Mesodermal cell (in vitro differentiated cells): ENCODE results near the gene MIP.

Source experiments
- H3K27ac ChIP-seq: 2 replicates; pipeline ENCODE4 v1.7.0; 2013; ENCODE audit warnings: mild to moderate bottlenecking, low read depth, low read length, moderate library complexity; ENCODE audit not compliant: severe bottlenecking
- H3K36me3 ChIP-seq: 2 replicates; pipeline ENCODE4 v1.7.1; 2013; ENCODE audit warnings: mild to moderate bottlenecking, low read length, moderate library complexity; ENCODE audit not compliant: control insufficient read depth, insufficient read depth
- H3K4me1 ChIP-seq: one replicate; pipeline ENCODE4 v1.7.1; 2013; ENCODE audit warnings: mild to moderate bottlenecking, low read length; ENCODE audit not compliant: insufficient read depth, control insufficient read depth, poor library complexity, severe bottlenecking
- H3K4me3 ChIP-seq: 2 replicates; pipeline ENCODE4 v1.7.0; 2013; ENCODE audit warnings: low read length, control low read depth, mild to moderate bottlenecking; ENCODE audit not compliant: insufficient read depth, poor library complexity, severe bottlenecking; ENCODE audit errors: extremely low read depth
- H3K9me3 ChIP-seq: 2 replicates; pipeline ENCODE4 v1.7.1; 2013; ENCODE audit warnings: mild to moderate bottlenecking, low read length, moderate library complexity; ENCODE audit not compliant: control insufficient read depth
- WGBS, 2 experiments: methylation state at CpG; one replicate each; pipeline ENCODE4 v1.1.5; 2013; ENCODE audit warnings: missing lambda C conversion rate in 2 of 2; ENCODE audit not compliant: insufficient coverage in 2 of 2; 5-methylcytosine and 5-hydroxymethylcytosine counted together

The MIP gene

GRCh38 chr12:56431850-56432249 lies 22.6 kb downstream of the MIP start:
- Histone ChIP-seq H3K27ac (no peak overlapping the region), H3K36me3 (peaks cover 64% of the 10 kb centered on the region), H3K4me1 (no peaks in the 10 kb centered on the region), H3K9me3 (no peaks in the 10 kb centered on the region), H3K4me3 (no peak overlapping the region)
- no CpG with 5 or more reads among the region's 3 CpGs for WGBS, 2 experiments

- Histone ChIP-seq H3K4me1 (no peaks in the 10 kb centered on the region), H3K36me3 (peaks cover 68% of the 10 kb centered on the region), H3K27ac (no peak overlapping the region), H3K4me3 (no peak overlapping the region), H3K9me3 (no peaks in the 10 kb centered on the region)
- WGBS, 2 experiments = 96 to 97% methylated on average over 9 to 11 of the region's 11 CpGs
Measured at GRCh38 chr12:56431288-56431687, 23.2 kb downstream of the MIP start.

- H3K9me3 ChIP-seq = no peaks in the 10 kb centered on the region
- H3K4me3 ChIP-seq = no peak overlapping the region
- WGBS, 2 experiments = no CpG with 5 or more reads among the region's 3 CpGs
- peaks cover 83% of the 10 kb centered on the region for H3K36me3 ChIP-seq
- H3K4me1 ChIP-seq = no peaks in the 10 kb centered on the region
- no peak overlapping the region for H3K27ac ChIP-seq
Measured at GRCh38 chr12:56425940-56426438, 28.5 kb downstream of the MIP start.

GRCh38 chr12:56425193-56425592 lies 29.3 kb downstream of the MIP start:
- no peak overlapping the region for H3K27ac ChIP-seq
- H3K4me3 ChIP-seq = no peak overlapping the region
- WGBS, 2 experiments = no CpG with 5 or more reads among the region's 1 CpG
- peaks cover 84% of the 10 kb centered on the region for H3K36me3 ChIP-seq
- H3K9me3 ChIP-seq = no peaks in the 10 kb centered on the region
- no peaks in the 10 kb centered on the region for H3K4me1 ChIP-seq

- H3K4me3 ChIP-seq = no peak overlapping the region
- H3K36me3 ChIP-seq = peaks cover 88% of the 10 kb centered on the region
- no peaks in the 10 kb centered on the region for H3K4me1 ChIP-seq
- H3K27ac ChIP-seq = no peak overlapping the region
- WGBS, 2 experiments = 84 to 96% methylated on average over 2 to 5 of the region's 6 CpGs
- H3K9me3 ChIP-seq = no peaks in the 10 kb centered on the region
Measured at GRCh38 chr12:56420411-56420810, 34.0 kb downstream of the MIP start.

GRCh38 chr12:56417739-56418138 lies 36.7 kb downstream of the MIP start:
- no peak overlapping the region for H3K4me3 ChIP-seq
- H3K27ac ChIP-seq = no peak overlapping the region
- H3K4me1 ChIP-seq = no peaks in the 10 kb centered on the region
- peaks cover 81% of the 10 kb centered on the region for H3K36me3 ChIP-seq
- no peaks in the 10 kb centered on the region for H3K9me3 ChIP-seq
- 94 to 95% methylated on average over 8 of the region's 11 CpGs for WGBS, 2 experiments

- Histone ChIP-seq H3K36me3 (peaks cover 50% of the 10 kb centered on the region), H3K27ac (no peak overlapping the region), H3K9me3 (no peaks in the 10 kb centered on the region), H3K4me3 (no peak overlapping the region), H3K4me1 (no peaks in the 10 kb centered on the region)
- 91 to 100% methylated on average over 2 of the region's 3 CpGs for WGBS, 2 experiments
Measured at GRCh38 chr12:56414401-56414800, 40.1 kb downstream of the MIP start.

GRCh38 chr12:56413392-56413791 lies 41.1 kb downstream of the MIP start:
- Histone ChIP-seq H3K4me3 (no peak overlapping the region), H3K36me3 (peaks cover 41% of the 10 kb centered on the region), H3K4me1 (no peaks in the 10 kb centered on the region), H3K9me3 (no peaks in the 10 kb centered on the region), H3K27ac (no peak overlapping the region)
- WGBS, 2 experiments = 93 to 94% methylated on average over 7 of the region's 7 CpGs

- Histone ChIP-seq H3K4me3 (no peak overlapping the region), H3K27ac (no peak overlapping the region), H3K36me3 (peaks cover 27% of the 10 kb centered on the region), H3K4me1 (no peaks in the 10 kb centered on the region), H3K9me3 (no peaks in the 10 kb centered on the region)
- WGBS, 2 experiments = 93 to 97% methylated on average over 4 to 5 of the region's 6 CpGs
Measured at GRCh38 chr12:56411781-56412639, 42.4 kb downstream of the MIP start.

GRCh38 chr12:56410768-56411167 lies 43.7 kb downstream of the MIP start:
- no peak overlapping the region for H3K4me3 ChIP-seq
- H3K36me3 ChIP-seq = peaks cover 16% of the 10 kb centered on the region
- H3K27ac ChIP-seq = no peak overlapping the region
- H3K4me1 ChIP-seq = no peaks in the 10 kb centered on the region
- H3K9me3 ChIP-seq = no peaks in the 10 kb centered on the region
- 82 to 93% methylated on average over 2 to 3 of the region's 4 CpGs for WGBS, 2 experiments

GRCh38 chr12:56408799-56409417 lies 45.5 kb downstream of the MIP start:
- 88 to 89% methylated on average over 4 of the region's 5 CpGs for WGBS, 2 experiments
- H3K9me3 ChIP-seq = no peaks in the 10 kb centered on the region
- H3K27ac ChIP-seq = no peak overlapping the region
- peaks cover 4% of the 10 kb centered on the region for H3K36me3 ChIP-seq
- no peaks in the 10 kb centered on the region for H3K4me1 ChIP-seq
- H3K4me3 ChIP-seq = no peak overlapping the region
